HepG2 (cell line): ENCODE data around the gene IL17A. TPM values are rescaled to one million over a fixed set of nuclear protein-coding genes. Genes with fewer than 3 reads are reported as not detected.

ENCODE experiments used
- ATAC-seq: fragments of 200-7000 bp; cut with Tn5 transposase; 3 replicates; pipeline ENCODE4 v1.9.1; 2020; ENCODE audit warnings: mild to moderate bottlenecking, moderate library complexity
- BruUV-seq: library from RNA; stranded (reverse); fragments of 400-500 nt; replicated peaks from 2 replicates; lab custom pipeline; 2021; lab: Mats Ljungman, UMichigan
- CTCF ChIA-PET: fragments of 300-600 bp; formaldehyde crosslinking; extraction: SDS; loops from one replicate; lab custom pipeline; 2021; ENCODE audit warnings: low total read pairs, inconsistent platforms, low intra/inter-chr PET ratio; lab: Yijun Ruan, JAX
- POLR2A ChIA-PET: fragments of 350-600 bp; sonication (Branson Sonifier 250); formaldehyde crosslinking; loops from one replicate; lab custom pipeline; 2020; ENCODE audit warnings: antibody characterized with exemption, inconsistent platforms; lab: Yijun Ruan, JAX
- DNase-seq: peaks from one replicate; pipeline ENCODE4 v3.0.0-alpha.2; 2015; ENCODE audit warnings: low spot score
- FAIRE-seq: peaks from 3 replicates; lab custom pipeline; 2011; peaks lifted over from hg19 to GRCh38; lab: Jason Lieb, UNC
- H2AFZ ChIP-seq: one replicate; pipeline ENCODE4 v1.6.1; 2011; ENCODE audit warnings: low read length, inconsistent platforms
- H3K27ac ChIP-seq: fragments of 300-600 bp; 3 replicates; pipeline ENCODE4 v1.8.0; 2011; ENCODE audit warnings: mixed run types, mild to moderate bottlenecking, mixed read lengths, low read length, inconsistent platforms; ENCODE audit not compliant: insufficient read depth; ENCODE audit errors: extremely low read length
- H3K27me3 ChIP-seq, 2 experiments: fragments of 200-600 bp in 1 of 2; 2 replicates in 1 of 2; 3 replicates in 1 of 2; pipeline versions ENCODE4 v1.6.0 to v1.8.0; 2011; ENCODE audit warnings: low read length in 2 of 2, mild to moderate bottlenecking in 2 of 2, moderate library complexity in 2 of 2, inconsistent platforms in 1 of 2; ENCODE audit not compliant: insufficient read depth in 2 of 2, control insufficient read depth in 1 of 2
- H3K36me3 ChIP-seq, 2 experiments: fragments of 200-600 bp in 1 of 2; replicated peaks in 1 of 2; 2 replicates in 1 of 2; 3 replicates in 1 of 2; pipeline versions ENCODE4 v1.5.1 to v1.8.0; 2011; ENCODE audit warnings: low read length in 2 of 2, inconsistent platforms in 1 of 2; ENCODE audit not compliant: insufficient read depth in 2 of 2, control insufficient read depth in 1 of 2
- H3K4me1 ChIP-seq: 2 replicates; pipeline ENCODE4 v1.5.1; 2012; ENCODE audit warnings: low read length, inconsistent platforms; ENCODE audit not compliant: insufficient read depth
- H3K4me2 ChIP-seq: 2 replicates; pipeline ENCODE4 v1.6.0; 2011; ENCODE audit warnings: low read depth, low read length, inconsistent platforms
- H3K4me3 ChIP-seq, 3 experiments: fragments of 200-600 bp in 1 of 3; sonication (generic), shearing (Covaris generic) in 1 of 3; replicated peaks in 1 of 3; 2 replicates each; pipeline ENCODE4 v1.5.1; 2011 to 2016; ENCODE audit warnings: low read length in 3 of 3, inconsistent platforms in 2 of 3, low read depth in 2 of 3, mild to moderate bottlenecking in 2 of 3, control low read depth in 1 of 3, mixed read lengths in 1 of 3; ENCODE audit not compliant: insufficient read depth in 1 of 3
- H3K79me2 ChIP-seq: one replicate; pipeline ENCODE4 v1.6.1; 2011; ENCODE audit warnings: low read length, inconsistent platforms; ENCODE audit not compliant: insufficient read depth
- H3K9ac ChIP-seq: 2 replicates; pipeline ENCODE4 v1.6.0; 2011; ENCODE audit warnings: mild to moderate bottlenecking, low read depth, low read length, inconsistent platforms; ENCODE audit not compliant: insufficient read depth
- H3K9me3 ChIP-seq: 2 replicates; pipeline ENCODE4 v1.5.1; 2012; ENCODE audit warnings: mild to moderate bottlenecking, low read length
- H4K20me1 ChIP-seq: 2 replicates; pipeline ENCODE4 v1.6.0; 2011; ENCODE audit warnings: inconsistent platforms, mild to moderate bottlenecking, low read length, moderate library complexity; ENCODE audit not compliant: insufficient read depth
- AFF4 ChIP-seq: sonication (generic); formaldehyde crosslinking; IDR thresholded peaks from 2 replicates; pipeline ENCODE4 v1.4.0; 2020; ENCODE audit warnings: missing genetic modification reagents
- ATF4 ChIP-seq, 2 experiments: fragments of 450-650 bp in 1 of 2; sonication (generic) in 1 of 2; formaldehyde crosslinking; IDR thresholded peaks; 2 replicates each; pipeline versions ENCODE4 v1.5.0 to v1.8.0; 2020 to 2022; ENCODE audit warnings: mild to moderate bottlenecking in 1 of 2, missing genetic modification reagents in 1 of 2
- BCL6 ChIP-seq: IDR thresholded peaks from 2 replicates; pipeline ENCODE4 v1.6.1; 2016; ENCODE audit warnings: missing genetic modification reagents, missing compliant biosample characterization
- BORCS8-MEF2B ChIP-seq: sonication (generic); formaldehyde crosslinking; IDR thresholded peaks from 2 replicates; pipeline ENCODE4 v1.8.0; 2022; ENCODE audit warnings: mild to moderate bottlenecking, missing genetic modification reagents
- FOXK2 ChIP-seq: fragments of 450-650 bp; IDR thresholded peaks from 2 replicates; pipeline ENCODE4 v1.6.1; 2016
- MYNN ChIP-seq: sonication (generic); formaldehyde crosslinking; IDR thresholded peaks from 2 replicates; pipeline ENCODE4 v1.4.0; 2020; ENCODE audit warnings: mild to moderate bottlenecking, low read depth, missing genetic modification reagents
- POLR2G ChIP-seq: fragments of 200-400 bp; formaldehyde crosslinking; IDR thresholded peaks from 2 replicates; pipeline ENCODE4 v1.6.1; 2018; ENCODE audit warnings: mild to moderate bottlenecking, low read depth, low read length, moderate library complexity
- RNF219 ChIP-seq: sonication (generic); formaldehyde crosslinking; IDR thresholded peaks from 2 replicates; pipeline ENCODE4 v1.5.0; 2020; ENCODE audit warnings: mild to moderate bottlenecking, missing genetic modification reagents
- ZC3H4 ChIP-seq: sonication (generic); formaldehyde crosslinking; IDR thresholded peaks from 2 replicates; pipeline ENCODE4 v1.4.0; 2020; ENCODE audit warnings: missing genetic modification reagents, borderline replicate concordance
- ZFYVE20 ChIP-seq: sonication (generic); formaldehyde crosslinking; IDR thresholded peaks from 2 replicates; pipeline ENCODE4 v1.8.0; 2023; ENCODE audit warnings: low read depth, mild to moderate bottlenecking, moderate library complexity, missing genetic modification reagents, borderline replicate concordance
- ZNF446 ChIP-seq: sonication (generic); formaldehyde crosslinking; IDR thresholded peaks from 2 replicates; pipeline ENCODE4 v1.5.0; 2020; ENCODE audit warnings: mild to moderate bottlenecking, missing genetic modification reagents
- ZNF556 ChIP-seq: sonication (generic); formaldehyde crosslinking; IDR thresholded peaks from 2 replicates; pipeline ENCODE4 v1.4.0; 2020; ENCODE audit warnings: mild to moderate bottlenecking, missing genetic modification reagents, borderline replicate concordance
- WGBS: methylation state at CpG from one replicate; pipeline ENCODE4 v1.1.6; 2017; ENCODE audit warnings: low lambda C conversion rate; 5-methylcytosine and 5-hydroxymethylcytosine counted together
- in situ Hi-C: cut with HindIII; loops from 2 replicates; pipeline ENCODE4 v1.10.0; 2017; ENCODE audit warnings: low pct_unique_long_range_greater_than_20kb; ENCODE audit not compliant: extremely low pct_ligation_motif_present
- intact Hi-C: fragments of 100-400 bp; cut with micrococcal nuclease; formaldehyde crosslinking; loops from one replicate; pipeline ENCODE4 v1.10.0; 2022; ENCODE audit not compliant: unreplicated experiment
- polyA plus RNA-seq, 8 experiments: library from polyadenylated mRNA; depleted of rRNA in 3 of 8; stranded (reverse) in 7 of 8; unstranded in 1 of 8; fragments of >200 nt; fragmentation: Illumina TruSeq in 4 of 8; extraction: Trizol in 4 of 8; gene quantifications; 2 replicates each; pipeline versions ENCODE4 v1.2.1 to v1.2.3, GENCODE V29; 2011 to 2016; ENCODE audit warnings: low read depth in 4 of 8, missing spikeins in 1 of 8, mixed read lengths in 1 of 8; ENCODE audit not compliant: insufficient read depth in 1 of 8
- total RNA-seq, 5 experiments: library from RNA; depleted of rRNA; stranded (reverse); fragments of >200 nt; fragmentation: Illumina TruSeq; extraction: Trizol; gene quantifications; 2 replicates each; pipeline ENCODE4 v1.2.3, GENCODE V29; 2016; ENCODE audit warnings: low read depth in 1 of 5

Gene IL17A
- total and polyA plus RNA-seq, 2 of the 13 experiments (the other 11 are each of a cell fraction or from before 2014, with no cell fraction given), result not detected

GRCh38 chr6:52136934-52137467 lies 49.2 kb upstream of the IL17A start (continued):
- TF ChIP-seq POLR2G, result no peak
- no peak for TF ChIP-seq BCL6 (CRISPR knock-in tag)
- TF ChIP-seq AFF4 (CRISPR knock-in tag), result no peak
- TF ChIP-seq, all 625 proteins: peak for 0

GRCh38 chr6:52138284-52138683 lies 47.9 kb upstream of the IL17A start:
- Histone ChIP-seq H3K27me3 (peaks cover 2 to 35% of the 10 kb centered on the region in 2 experiments; a peak in 2 of 5 replicates), H4K20me1 (no peaks in the 10 kb centered on the region), H3K36me3 (no peaks in the 10 kb centered on the region), H3K4me3 (no peak overlapping the region), H3K4me1 (no peaks in the 10 kb centered on the region), H3K27ac (no peak overlapping the region), H3K9ac (no peak overlapping the region), H2AFZ (no peak overlapping the region), H3K4me2 (no peak overlapping the region), H3K79me2 (no peaks in the 10 kb centered on the region), H3K9me3 (no peaks in the 10 kb centered on the region)
- POLR2A ChIA-PET, result no interaction called here
- ATAC-seq (no peak), FAIRE-seq (no peak), DNase-seq (no peak)
- 9% methylated on average over 4 of the region's 4 CpGs for WGBS
- no TSS peak for BruUV-seq
- CTCF ChIA-PET, result no interaction called here
- intact Hi-C loops (no loop called here), in situ Hi-C loops (no loop called here)
- TF ChIP-seq ZFYVE20 (CRISPR knock-in tag) (no peak), ZC3H4 (CRISPR knock-in tag) (no peak), ATF4 (CRISPR knock-in tag; IDR thresholded peaks at IDR 0.05) (no peak), MYNN (no peak), ZNF446 (CRISPR knock-in tag) (no peak), ZNF556 (CRISPR knock-in tag) (no peak), BORCS8-MEF2B (CRISPR knock-in tag) (no peak), FOXK2 (no peak), RNF219 (CRISPR knock-in tag) (no peak)
